ENCODE measurements around the gene LLGL2. TPM values are rescaled to one million over a fixed set of nuclear protein-coding genes. Genes with fewer than 3 reads are reported as not detected.

Gene LLGL2
- total RNA-seq, 2 donors from 2014 or later, result 4.1 to 8.5 TPM

DNA sequence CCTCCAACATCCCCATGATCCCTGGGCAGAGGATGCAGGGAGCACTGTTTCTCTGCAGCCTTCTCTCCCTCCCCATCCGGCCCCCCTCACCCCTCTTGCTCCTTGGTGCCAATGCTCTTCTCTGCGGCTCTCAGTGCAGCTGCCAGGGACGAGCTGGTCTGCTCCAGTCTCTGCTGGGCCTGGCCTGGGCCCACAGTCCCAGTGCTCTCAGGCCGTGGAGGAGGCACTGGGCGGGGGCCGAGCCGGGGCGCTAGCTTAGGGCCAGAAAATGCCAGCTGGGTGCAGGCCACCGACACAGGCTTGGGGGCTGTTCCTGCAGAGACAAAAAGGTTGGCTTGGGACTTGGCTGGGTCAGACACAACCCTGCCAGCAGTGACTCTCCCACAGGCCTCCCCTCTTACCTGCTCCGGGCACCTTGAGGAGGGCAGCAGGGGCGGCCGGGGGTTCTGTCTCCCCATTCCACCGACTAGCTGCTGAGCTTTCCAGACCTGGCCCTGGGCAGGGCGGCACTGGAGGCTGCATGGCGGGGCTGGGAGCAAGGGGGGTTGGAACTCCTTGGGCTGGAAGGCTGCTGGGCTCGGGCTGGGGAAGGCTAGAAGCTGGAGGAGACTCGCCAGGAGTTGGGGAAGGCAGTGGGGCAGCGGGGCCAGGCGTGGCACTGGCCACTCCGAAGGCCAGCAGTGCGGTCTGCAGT lies 24.0 kb upstream of the LLGL2 start:
- Histone ChIP-seq H3K27me3 (no peaks in the 10 kb centered on the region), H3K27ac (peak overlapping the region; percentile 5 to 25), H3K4me1 (peaks cover 0 to 44% of the 10 kb centered on the region in 2 donors), H3K9me3 (no peaks in the 10 kb centered on the region), H3K4me3 (no peak overlapping the region), H3K36me3 (peaks cover 85% of the 10 kb centered on the region)
- DNase-seq (ENCODE audit: low spot score), result no peak
- TF ChIP-seq, protein P1, sequence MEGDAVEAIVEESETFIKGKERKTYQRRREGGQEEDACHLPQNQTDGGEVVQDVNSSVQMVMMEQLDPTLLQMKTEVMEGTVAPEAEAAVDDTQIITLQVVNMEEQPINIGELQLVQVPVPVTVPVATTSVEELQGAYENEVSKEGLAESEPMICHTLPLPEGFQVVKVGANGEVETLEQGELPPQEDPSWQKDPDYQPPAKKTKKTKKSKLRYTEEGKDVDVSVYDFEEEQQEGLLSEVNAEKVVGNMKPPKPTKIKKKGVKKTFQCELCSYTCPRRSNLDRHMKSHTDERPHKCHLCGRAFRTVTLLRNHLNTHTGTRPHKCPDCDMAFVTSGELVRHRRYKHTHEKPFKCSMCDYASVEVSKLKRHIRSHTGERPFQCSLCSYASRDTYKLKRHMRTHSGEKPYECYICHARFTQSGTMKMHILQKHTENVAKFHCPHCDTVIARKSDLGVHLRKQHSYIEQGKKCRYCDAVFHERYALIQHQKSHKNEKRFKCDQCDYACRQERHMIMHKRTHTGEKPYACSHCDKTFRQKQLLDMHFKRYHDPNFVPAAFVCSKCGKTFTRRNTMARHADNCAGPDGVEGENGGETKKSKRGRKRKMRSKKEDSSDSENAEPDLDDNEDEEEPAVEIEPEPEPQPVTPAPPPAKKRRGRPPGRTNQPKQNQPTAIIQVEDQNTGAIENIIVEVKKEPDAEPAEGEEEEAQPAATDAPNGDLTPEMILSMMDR (IDR thresholded peaks at IDR 0.05), result no peak

DNA sequence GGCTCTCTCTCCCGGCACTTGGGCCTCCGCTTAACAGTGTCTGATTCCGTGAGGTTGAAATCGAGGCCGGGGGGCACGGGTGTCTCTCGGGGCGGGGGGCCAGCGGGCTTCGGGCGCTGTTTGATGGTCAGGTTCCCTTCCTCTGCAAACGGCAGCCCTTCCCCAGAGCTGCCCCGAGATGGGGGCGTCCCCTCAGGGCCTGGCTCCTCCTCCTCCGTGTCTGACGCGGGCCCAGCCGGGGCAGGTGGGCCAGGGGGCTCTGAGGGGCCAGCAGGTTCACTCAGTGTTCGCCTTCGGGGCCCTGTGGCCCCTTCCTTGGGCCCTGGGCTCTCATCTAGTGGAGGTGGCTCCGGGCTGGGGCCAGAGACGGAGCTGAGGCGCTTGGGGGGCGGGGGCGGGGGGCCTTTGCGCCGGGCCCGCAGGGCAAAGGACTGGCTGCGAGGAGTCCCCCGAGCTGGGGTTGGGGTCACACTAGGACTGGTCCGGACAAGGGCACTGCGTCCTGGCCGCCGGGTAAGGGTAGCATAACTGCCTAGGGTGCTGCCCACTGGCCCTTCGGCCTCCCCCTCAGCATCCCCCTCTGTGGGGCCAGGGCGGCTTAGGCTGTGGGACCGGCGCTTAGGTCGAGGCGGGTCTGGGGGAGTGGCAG lies 23.3 kb upstream of the LLGL2 start:
- no peaks in the 10 kb centered on the region for H3K27me3 ChIP-seq
- no peak overlapping the region for H3K27ac ChIP-seq
- no peak for DNase-seq (ENCODE audit: low spot score)
- peaks cover 0 to 44% of the 10 kb centered on the region in 2 donors for H3K4me1 ChIP-seq
- H3K9me3 ChIP-seq, result no peaks in the 10 kb centered on the region
- TF ChIP-seq, protein P1 (IDR thresholded peaks at IDR 0.05), result no peak
- no peak overlapping the region for H3K4me3 ChIP-seq
- H3K36me3 ChIP-seq, result peaks cover 85% of the 10 kb centered on the region

GRCh38 chr17:75502721-75503329 lies 22.7 kb upstream of the LLGL2 start:
- TF ChIP-seq, protein P1 (IDR thresholded peaks at IDR 0.05), result no peak
- Histone ChIP-seq H3K4me1 (peaks cover 0 to 44% of the 10 kb centered on the region in 2 donors), H3K27ac (no peak overlapping the region), H3K4me3 (no peak overlapping the region), H3K9me3 (no peaks in the 10 kb centered on the region), H3K36me3 (peaks cover 90% of the 10 kb centered on the region), H3K27me3 (no peaks in the 10 kb centered on the region)
- DNase-seq (ENCODE audit: low spot score), result no peak

- Histone ChIP-seq H3K27ac (no peak overlapping the region), H3K4me3 (no peak overlapping the region), H3K36me3 (peaks cover 84% of the 10 kb centered on the region), H3K27me3 (no peaks in the 10 kb centered on the region), H3K9me3 (no peaks in the 10 kb centered on the region), H3K4me1 (peaks cover 0 to 44% of the 10 kb centered on the region in 2 donors)
- TF ChIP-seq, protein P1 (IDR thresholded peaks at IDR 0.05), result no peak
- DNase-seq (ENCODE audit: low spot score), result no peak
Observed at GRCh38 chr17:75503337-75503950, 22.1 kb upstream of the LLGL2 start.

DNA sequence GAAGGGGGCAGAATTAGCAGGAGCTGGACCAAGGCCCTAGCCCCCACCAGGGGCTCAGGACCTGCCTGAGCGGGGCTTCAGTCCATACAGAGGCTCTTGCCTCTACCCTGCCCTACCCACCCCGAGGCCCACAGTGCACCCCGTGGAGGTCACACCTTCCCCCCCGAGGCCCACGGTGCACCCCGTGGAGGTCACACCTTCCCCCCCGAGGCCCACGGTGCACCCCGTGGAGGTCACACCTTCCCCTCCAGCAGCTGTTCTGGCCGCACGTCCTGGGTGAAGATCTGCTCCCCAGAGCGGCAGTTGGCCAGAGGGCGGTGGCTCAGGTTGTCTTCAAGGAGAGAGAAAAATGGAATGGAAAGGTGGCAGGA lies 21.5 kb upstream of the LLGL2 start:
- no peak overlapping the region for H3K27ac ChIP-seq
- H3K4me1 ChIP-seq, result peaks cover 0 to 44% of the 10 kb centered on the region in 2 donors

More for the DNA sequence above, 21.5 kb upstream of the LLGL2 start:
- Histone ChIP-seq H3K36me3 (peaks cover 79% of the 10 kb centered on the region), H3K27me3 (no peaks in the 10 kb centered on the region), H3K4me3 (no peak overlapping the region), H3K9me3 (no peaks in the 10 kb centered on the region)
- DNase-seq (ENCODE audit: low spot score), result no peak
- TF ChIP-seq, protein P1 (IDR thresholded peaks at IDR 0.05), result no peak

Measured in right atrium auricular region (tissue), 2 donors.